Large intestine (tissue), 3 donors: ENCODE results near the gene TSPAN5. TPM values are rescaled to one million over a fixed set of nuclear protein-coding genes. Genes with fewer than 3 reads are reported as not detected.

Experiments used
- DNase-seq, 2 donors: peaks; one replicate each; pipeline versions ENCODE4 v3.0.0 to v3.0.0-alpha.2; 2013
- H3K27ac ChIP-seq: one replicate; pipeline ENCODE4 v1.5.1; 2013; ENCODE audit warnings: low read length
- H3K27me3 ChIP-seq: 2 replicates; pipeline ENCODE4 v1.6.1; 2013; ENCODE audit warnings: low read length; ENCODE audit not compliant: control insufficient read depth, insufficient read depth
- H3K36me3 ChIP-seq: 2 replicates; pipeline ENCODE4 v1.6.1; 2013; ENCODE audit warnings: low read length; ENCODE audit not compliant: control insufficient read depth, insufficient read depth
- H3K4me1 ChIP-seq: one replicate; pipeline ENCODE4 v1.6.1; 2013; ENCODE audit warnings: low read length; ENCODE audit not compliant: control insufficient read depth, insufficient read depth
- H3K4me3 ChIP-seq: one replicate; pipeline ENCODE4 v1.5.1; 2013; ENCODE audit warnings: low read length
- H3K9me3 ChIP-seq: one replicate; pipeline ENCODE4 v1.6.1; 2013; ENCODE audit warnings: mild to moderate bottlenecking, low read depth, low read length, moderate library complexity; ENCODE audit not compliant: control insufficient read depth
- WGBS: methylation state at CpG from one replicate; pipeline ENCODE4 v1.1.5; 2013; ENCODE audit warnings: low lambda C conversion rate; ENCODE audit not compliant: insufficient coverage; 5-methylcytosine and 5-hydroxymethylcytosine counted together
- polyA plus RNA-seq: library from polyadenylated mRNA; unstranded; fragments of 120-200 nt; gene quantifications from one replicate; pipeline ENCODE4 v1.2.1, GENCODE V29; 2013

TSPAN5 gene
- polyA plus RNA-seq, 1 donor, result 9.9 TPM

- Histone ChIP-seq H3K4me1 (no peaks in the 10 kb centered on the region), H3K27ac (no peak overlapping the region), H3K27me3 (no peaks in the 10 kb centered on the region), H3K4me3 (no peak overlapping the region), H3K36me3 (no peaks in the 10 kb centered on the region), H3K9me3 (no peaks in the 10 kb centered on the region)
- WGBS, result 40% methylated on average over 2 of the region's 5 CpGs
- DNase-seq, result no peak
Measured at GRCh38 chr4:98522062-98522461, 136.3 kb downstream of the TSPAN5 start.

- Histone ChIP-seq H3K27me3 (no peaks in the 10 kb centered on the region), H3K36me3 (no peaks in the 10 kb centered on the region), H3K4me1 (no peaks in the 10 kb centered on the region), H3K27ac (no peak overlapping the region), H3K4me3 (no peak overlapping the region), H3K9me3 (no peaks in the 10 kb centered on the region)
- no peak for DNase-seq
Measured at GRCh38 chr4:98521486-98521885, 136.9 kb downstream of the TSPAN5 start.

- no peak for DNase-seq
- no peaks in the 10 kb centered on the region for H3K36me3 ChIP-seq
- no peaks in the 10 kb centered on the region for H3K4me1 ChIP-seq
- H3K27me3 ChIP-seq, result no peaks in the 10 kb centered on the region
- WGBS, result 100% methylated on average over 2 of the region's 7 CpGs
- no peaks in the 10 kb centered on the region for H3K9me3 ChIP-seq
- no peak overlapping the region for H3K4me3 ChIP-seq
- H3K27ac ChIP-seq, result no peak overlapping the region
Measured at GRCh38 chr4:98519268-98519977, 139.0 kb downstream of the TSPAN5 start.

GRCh38 chr4:98518559-98519267 lies 139.7 kb downstream of the TSPAN5 start:
- Histone ChIP-seq H3K36me3 (no peaks in the 10 kb centered on the region), H3K4me3 (no peak overlapping the region), H3K27me3 (no peaks in the 10 kb centered on the region), H3K4me1 (no peaks in the 10 kb centered on the region), H3K9me3 (no peaks in the 10 kb centered on the region), H3K27ac (no peak overlapping the region)
- DNase-seq, result no peak
- 100% methylated on average over 1 of the region's 5 CpGs for WGBS

GRCh38 chr4:98517218-98518021 lies 141.0 kb downstream of the TSPAN5 start:
- no peaks in the 10 kb centered on the region for H3K27me3 ChIP-seq

GRCh38 chr4:98516441-98517217 lies 141.8 kb downstream of the TSPAN5 start:
- H3K4me1 ChIP-seq, result peaks cover 5% of the 10 kb centered on the region
- no peaks in the 10 kb centered on the region for H3K27me3 ChIP-seq
- no peak overlapping the region for H3K27ac ChIP-seq
- DNase-seq, result no peak
- H3K36me3 ChIP-seq, result no peaks in the 10 kb centered on the region
- WGBS, result no CpG with 5 or more reads among the region's 5 CpGs
- no peaks in the 10 kb centered on the region for H3K9me3 ChIP-seq
- no peak overlapping the region for H3K4me3 ChIP-seq

More at GRCh38 chr4:98517218-98518021, 141.0 kb downstream of the TSPAN5 start:
- Histone ChIP-seq H3K27ac (no peak overlapping the region), H3K4me3 (no peak overlapping the region), H3K4me1 (peaks cover 5% of the 10 kb centered on the region), H3K36me3 (no peaks in the 10 kb centered on the region), H3K9me3 (no peaks in the 10 kb centered on the region)
- peak in 1 of 2 donors; percentile 20 for DNase-seq
- WGBS, result no CpG with 5 or more reads among the region's 2 CpGs

- WGBS, result no CpG with 5 or more reads among the region's 3 CpGs
- Histone ChIP-seq H3K27ac (no peak overlapping the region), H3K36me3 (no peaks in the 10 kb centered on the region), H3K27me3 (no peaks in the 10 kb centered on the region), H3K9me3 (no peaks in the 10 kb centered on the region), H3K4me1 (peaks cover 5% of the 10 kb centered on the region), H3K4me3 (no peak overlapping the region)
- DNase-seq, result no peak
Measured at GRCh38 chr4:98516042-98516440, 142.4 kb downstream of the TSPAN5 start.

GRCh38 chr4:98515470-98515809 lies 143.0 kb downstream of the TSPAN5 start:
- no CpG with 5 or more reads among the region's 1 CpG for WGBS
- Histone ChIP-seq H3K27me3 (no peaks in the 10 kb centered on the region), H3K4me3 (no peak overlapping the region), H3K27ac (no peak overlapping the region), H3K4me1 (peaks cover 5% of the 10 kb centered on the region), H3K36me3 (no peaks in the 10 kb centered on the region), H3K9me3 (no peaks in the 10 kb centered on the region)
- DNase-seq, result no peak

- peaks cover 5% of the 10 kb centered on the region for H3K4me1 ChIP-seq
- WGBS, result 83% methylated on average over 1 of the region's 4 CpGs
- H3K4me3 ChIP-seq, result no peak overlapping the region
- no peak overlapping the region for H3K27ac ChIP-seq
- no peaks in the 10 kb centered on the region for H3K9me3 ChIP-seq
- H3K36me3 ChIP-seq, result no peaks in the 10 kb centered on the region
- DNase-seq, result no peak
- H3K27me3 ChIP-seq, result no peaks in the 10 kb centered on the region
Measured at GRCh38 chr4:98514741-98515469, 143.5 kb downstream of the TSPAN5 start.
